HCT116 (cell line): Measurements from ENCODE around the gene NKAP.

ENCODE experiments used
- CEBPB ChIP-seq: IDR thresholded peaks from 2 replicates; pipeline ENCODE4 v1.6.1; 2012; ENCODE audit warnings: low read depth
- EZH2 ChIP-seq: fragments of 200-600 bp; sonication (generic); IDR thresholded peaks from 2 replicates; pipeline ENCODE4 v1.6.1; 2017; ENCODE audit warnings: antibody characterized with exemption, mixed run types
- EZH2phosphoT487 ChIP-seq: fragments of 200-600 bp; IDR thresholded peaks from 2 replicates; pipeline ENCODE4 v1.6.1; 2018; ENCODE audit warnings: antibody characterized with exemption, borderline replicate concordance
- POLR2A ChIP-seq: IDR thresholded peaks from 2 replicates; pipeline ENCODE4 v1.7.0; 2011; ENCODE audit warnings: borderline replicate concordance; ENCODE audit not compliant: insufficient read depth, insufficient read length; ENCODE audit errors: extremely low read depth
- POLR2AphosphoS5 ChIP-seq: IDR thresholded peaks from 2 replicates; pipeline ENCODE4 v1.6.1; 2011; ENCODE audit warnings: mild to moderate bottlenecking, low read depth, low read length, moderate library complexity
- SP1 ChIP-seq: IDR thresholded peaks from 2 replicates; pipeline ENCODE4 v1.6.1; 2012; ENCODE audit warnings: low read depth
- SRF ChIP-seq: IDR thresholded peaks from 2 replicates; pipeline ENCODE4 v1.6.1; 2012; ENCODE audit warnings: low read depth
- TCF7L2 ChIP-seq: IDR thresholded peaks from 2 replicates; pipeline ENCODE4 v1.7.0; 2011; ENCODE audit warnings: borderline replicate concordance, inconsistent platforms; ENCODE audit not compliant: insufficient read depth, insufficient read length; ENCODE audit errors: extremely low read depth
- TF ChIP-seq, protein P1 (sequence below), 3 experiments: fragments of 200-600 bp in 1 of 3; sonication (generic) in 1 of 3; IDR thresholded peaks in 2 of 3; conservative IDR thresholded peaks in 1 of 3; 2 replicates each; pipeline ENCODE4 v1.5.1; 2012 to 2017; ENCODE audit warnings: low read depth in 2 of 3, low read length in 2 of 3, antibody characterized with exemption in 1 of 3, borderline replicate concordance in 1 of 3, control low read depth in 1 of 3, mild to moderate bottlenecking in 1 of 3, mixed read lengths in 1 of 3, mixed run types in 1 of 3, moderate library complexity in 1 of 3; ENCODE audit not compliant: insufficient read depth in 1 of 3
- TF ChIP-seq, protein P2 (sequence below): IDR thresholded peaks from 2 replicates; pipeline ENCODE4 v1.6.1; 2012
- TF ChIP-seq, protein P3 (sequence below): IDR thresholded peaks from 2 replicates; pipeline ENCODE4 v1.6.1; 2012; ENCODE audit warnings: low read depth

DNA sequence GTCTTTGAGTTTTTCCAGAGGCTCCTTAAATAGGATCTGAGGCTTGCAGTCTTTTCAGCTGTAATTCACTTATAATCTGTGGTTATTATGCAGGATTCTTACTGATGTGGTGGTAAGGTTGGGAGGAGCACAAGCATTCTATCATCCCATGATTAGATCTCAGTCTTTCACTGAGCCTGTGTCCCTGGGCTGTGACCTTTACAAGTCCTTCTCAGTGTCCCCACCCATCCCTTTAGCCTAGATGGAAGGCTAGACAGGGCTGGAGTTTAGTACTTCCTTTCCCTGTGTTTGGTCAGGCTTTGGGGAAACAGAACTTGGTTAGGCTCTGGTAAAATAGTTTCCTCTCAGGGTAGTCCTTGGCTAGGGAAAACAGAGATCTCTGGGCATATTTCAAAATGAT lies 17.1 kb upstream of the NKAP start:
- TF ChIP-seq EZH2 (no peak), POLR2AphosphoS5 (no peak), POLR2A (no peak), SP1 (no peak), EZH2phosphoT487 (no peak), SRF (no peak), CEBPB (no peak), TCF7L2 (no peak)
- TF ChIP-seq, protein P1, sequence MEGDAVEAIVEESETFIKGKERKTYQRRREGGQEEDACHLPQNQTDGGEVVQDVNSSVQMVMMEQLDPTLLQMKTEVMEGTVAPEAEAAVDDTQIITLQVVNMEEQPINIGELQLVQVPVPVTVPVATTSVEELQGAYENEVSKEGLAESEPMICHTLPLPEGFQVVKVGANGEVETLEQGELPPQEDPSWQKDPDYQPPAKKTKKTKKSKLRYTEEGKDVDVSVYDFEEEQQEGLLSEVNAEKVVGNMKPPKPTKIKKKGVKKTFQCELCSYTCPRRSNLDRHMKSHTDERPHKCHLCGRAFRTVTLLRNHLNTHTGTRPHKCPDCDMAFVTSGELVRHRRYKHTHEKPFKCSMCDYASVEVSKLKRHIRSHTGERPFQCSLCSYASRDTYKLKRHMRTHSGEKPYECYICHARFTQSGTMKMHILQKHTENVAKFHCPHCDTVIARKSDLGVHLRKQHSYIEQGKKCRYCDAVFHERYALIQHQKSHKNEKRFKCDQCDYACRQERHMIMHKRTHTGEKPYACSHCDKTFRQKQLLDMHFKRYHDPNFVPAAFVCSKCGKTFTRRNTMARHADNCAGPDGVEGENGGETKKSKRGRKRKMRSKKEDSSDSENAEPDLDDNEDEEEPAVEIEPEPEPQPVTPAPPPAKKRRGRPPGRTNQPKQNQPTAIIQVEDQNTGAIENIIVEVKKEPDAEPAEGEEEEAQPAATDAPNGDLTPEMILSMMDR (IDR thresholded peaks at IDR 0.05 in 2 of 3, conservative IDR thresholded peaks at IDR 0.05 in 1 of 3; ENCODE audit: borderline replicate concordance in 1 of 3, insufficient read depth in 1 of 3, low read depth in 2 of 3, low read length in 2 of 3) = no peak
- TF ChIP-seq, protein P2, sequence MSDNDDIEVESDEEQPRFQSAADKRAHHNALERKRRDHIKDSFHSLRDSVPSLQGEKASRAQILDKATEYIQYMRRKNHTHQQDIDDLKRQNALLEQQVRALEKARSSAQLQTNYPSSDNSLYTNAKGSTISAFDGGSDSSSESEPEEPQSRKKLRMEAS = no peak
- TF ChIP-seq, protein P3, sequence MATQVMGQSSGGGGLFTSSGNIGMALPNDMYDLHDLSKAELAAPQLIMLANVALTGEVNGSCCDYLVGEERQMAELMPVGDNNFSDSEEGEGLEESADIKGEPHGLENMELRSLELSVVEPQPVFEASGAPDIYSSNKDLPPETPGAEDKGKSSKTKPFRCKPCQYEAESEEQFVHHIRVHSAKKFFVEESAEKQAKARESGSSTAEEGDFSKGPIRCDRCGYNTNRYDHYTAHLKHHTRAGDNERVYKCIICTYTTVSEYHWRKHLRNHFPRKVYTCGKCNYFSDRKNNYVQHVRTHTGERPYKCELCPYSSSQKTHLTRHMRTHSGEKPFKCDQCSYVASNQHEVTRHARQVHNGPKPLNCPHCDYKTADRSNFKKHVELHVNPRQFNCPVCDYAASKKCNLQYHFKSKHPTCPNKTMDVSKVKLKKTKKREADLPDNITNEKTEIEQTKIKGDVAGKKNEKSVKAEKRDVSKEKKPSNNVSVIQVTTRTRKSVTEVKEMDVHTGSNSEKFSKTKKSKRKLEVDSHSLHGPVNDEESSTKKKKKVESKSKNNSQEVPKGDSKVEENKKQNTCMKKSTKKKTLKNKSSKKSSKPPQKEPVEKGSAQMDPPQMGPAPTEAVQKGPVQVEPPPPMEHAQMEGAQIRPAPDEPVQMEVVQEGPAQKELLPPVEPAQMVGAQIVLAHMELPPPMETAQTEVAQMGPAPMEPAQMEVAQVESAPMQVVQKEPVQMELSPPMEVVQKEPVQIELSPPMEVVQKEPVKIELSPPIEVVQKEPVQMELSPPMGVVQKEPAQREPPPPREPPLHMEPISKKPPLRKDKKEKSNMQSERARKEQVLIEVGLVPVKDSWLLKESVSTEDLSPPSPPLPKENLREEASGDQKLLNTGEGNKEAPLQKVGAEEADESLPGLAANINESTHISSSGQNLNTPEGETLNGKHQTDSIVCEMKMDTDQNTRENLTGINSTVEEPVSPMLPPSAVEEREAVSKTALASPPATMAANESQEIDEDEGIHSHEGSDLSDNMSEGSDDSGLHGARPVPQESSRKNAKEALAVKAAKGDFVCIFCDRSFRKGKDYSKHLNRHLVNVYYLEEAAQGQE = no peak
